Activated naive CD8-positive, alpha-beta T cell treated with anti-CD3 and anti-CD28 coated beads, Interleukin-2, amount 50 U/mL, for 24 hours (primary cell): ENCODE results near the gene HYAL4.

ENCODE experiments used
- ATAC-seq: fragments of 150-1000 bp; cut with Tn5 transposase; one replicate; pipeline ENCODE4 v1.10.0; 2021
- DNase-seq: peaks from one replicate; pipeline ENCODE4 v3.0.0; 2021
- H3K27ac Mint-ChIP-seq: one replicate; pipeline ENCODE4 v1.8.0; 2021; ENCODE audit warnings: mild to moderate bottlenecking, mixed read lengths
- H3K27me3 Mint-ChIP-seq: one replicate; pipeline ENCODE4 v1.8.0; 2021; ENCODE audit warnings: mixed read lengths
- H3K36me3 Mint-ChIP-seq: one replicate; pipeline ENCODE4 v1.8.0; 2021; ENCODE audit warnings: low read depth, mixed read lengths
- H3K4me1 Mint-ChIP-seq: one replicate; pipeline ENCODE4 v1.8.0; 2021; ENCODE audit warnings: mixed read lengths
- H3K4me3 Mint-ChIP-seq: one replicate; pipeline ENCODE4 v1.8.0; 2021; ENCODE audit warnings: mild to moderate bottlenecking, moderate library complexity, mixed read lengths
- H3K9me3 Mint-ChIP-seq: one replicate; pipeline ENCODE4 v1.8.0; 2021; ENCODE audit warnings: mixed read lengths

The HYAL4 gene

DNA sequence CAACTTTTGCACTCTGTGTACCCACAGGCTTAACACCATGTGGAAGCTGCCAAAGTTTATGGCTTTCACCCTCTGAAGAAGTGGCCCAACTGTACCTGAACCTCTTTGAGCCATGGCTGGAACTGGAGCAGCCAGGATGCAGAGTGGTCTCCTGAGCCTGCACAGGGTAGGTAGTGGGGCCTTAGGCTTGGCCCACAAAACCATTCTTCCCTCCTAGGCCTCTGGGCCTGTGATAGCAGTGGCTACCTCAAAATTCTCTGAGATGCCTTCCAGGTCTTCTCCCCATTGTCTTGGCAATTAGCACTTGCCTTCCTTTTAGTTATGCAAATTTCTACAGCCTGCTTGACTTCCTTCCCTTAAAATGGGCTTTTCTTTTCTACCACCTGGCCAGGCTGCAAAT, 60.7 kb downstream of the HYAL4 start:
- DNase-seq (no peak), ATAC-seq (no peak)
- Mint-ChIP-seq H3K4me3 (no peak overlapping the region), H3K4me1 (no peaks in the 10 kb centered on the region), H3K36me3 (no peaks in the 10 kb centered on the region), H3K27ac (no peak overlapping the region), H3K9me3 (no peaks in the 10 kb centered on the region), H3K27me3 (no peaks in the 10 kb centered on the region)

DNA sequence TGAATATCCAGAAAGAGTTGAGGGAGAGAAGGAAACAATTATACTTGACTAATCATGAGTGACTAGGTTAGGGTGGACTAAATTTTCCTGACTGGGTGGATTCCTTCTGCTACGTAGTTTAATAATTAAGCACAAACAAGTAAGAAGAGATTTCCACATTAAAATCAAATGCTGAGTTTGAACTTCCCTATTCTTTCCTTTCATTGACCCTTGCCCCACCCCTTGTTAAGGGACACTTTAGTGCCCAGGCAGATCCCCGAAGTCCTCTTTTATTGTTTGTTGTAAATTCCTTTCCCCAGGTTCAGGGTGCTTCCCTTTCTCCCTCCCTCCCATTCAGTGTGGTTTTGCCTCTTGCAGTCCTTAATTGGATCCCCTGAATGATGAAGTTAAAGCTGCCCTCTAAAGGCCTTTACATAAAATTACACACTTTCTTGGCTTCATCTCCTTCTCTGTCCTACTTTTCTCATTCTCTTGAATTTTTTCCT, 71.3 kb downstream of the HYAL4 start:
- Mint-ChIP-seq H3K36me3 (no peaks in the 10 kb centered on the region), H3K4me1 (no peaks in the 10 kb centered on the region), H3K4me3 (no peak overlapping the region), H3K9me3 (no peaks in the 10 kb centered on the region), H3K27ac (no peak overlapping the region), H3K27me3 (peaks cover 5% of the 10 kb centered on the region)
- ATAC-seq (no peak), DNase-seq (no peak)

DNA sequence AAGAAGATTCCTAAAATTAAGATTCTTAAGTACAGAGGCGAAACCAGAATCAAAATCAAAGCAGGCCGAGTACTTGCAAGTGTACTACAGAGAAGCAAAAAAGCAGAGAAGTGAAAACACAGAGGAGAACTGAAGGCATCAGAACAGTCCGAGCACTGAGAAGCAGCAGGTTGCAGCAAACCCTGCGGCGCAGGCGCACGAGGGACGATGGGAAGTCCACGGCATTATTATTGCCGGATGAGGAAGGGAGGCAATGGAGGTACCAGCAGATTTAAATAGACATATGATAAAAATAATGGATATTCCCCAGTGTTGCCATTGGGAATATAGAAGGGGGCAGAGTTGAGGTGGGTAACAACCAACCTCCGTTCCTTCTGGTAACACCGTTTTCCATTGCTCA, 72.9 kb downstream of the HYAL4 start:
- no peaks in the 10 kb centered on the region for H3K4me1 Mint-ChIP-seq
- no peaks in the 10 kb centered on the region for H3K9me3 Mint-ChIP-seq
- H3K27me3 Mint-ChIP-seq = peaks cover 5% of the 10 kb centered on the region
- ATAC-seq = no peak
- H3K4me3 Mint-ChIP-seq = no peak overlapping the region
- H3K27ac Mint-ChIP-seq = no peak overlapping the region
- no peak for DNase-seq
- no peaks in the 10 kb centered on the region for H3K36me3 Mint-ChIP-seq

DNA sequence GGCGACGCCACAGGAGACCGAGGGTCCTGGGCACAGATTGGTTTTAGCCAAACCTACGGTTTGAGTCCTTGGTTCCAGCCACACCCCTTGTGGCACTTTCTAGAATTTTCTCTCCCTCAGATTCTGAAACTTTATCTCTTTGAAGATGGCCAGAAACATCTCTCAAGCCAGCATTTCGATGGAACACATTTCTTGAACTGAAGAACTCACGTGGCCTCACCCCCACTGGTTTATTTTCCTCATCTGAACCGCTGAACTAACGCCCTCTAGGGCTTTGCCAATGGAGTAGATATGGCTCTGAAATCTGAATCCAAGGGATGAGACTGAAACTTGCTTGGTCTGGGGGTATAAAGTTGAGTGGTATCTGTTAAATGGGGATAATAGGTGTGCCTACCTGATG, 73.3 kb downstream of the HYAL4 start:
- DNase-seq (no peak), ATAC-seq (no peak)
- Mint-ChIP-seq H3K4me3 (no peak overlapping the region), H3K27me3 (peaks cover 5% of the 10 kb centered on the region), H3K4me1 (no peaks in the 10 kb centered on the region), H3K36me3 (no peaks in the 10 kb centered on the region), H3K9me3 (no peaks in the 10 kb centered on the region), H3K27ac (no peak overlapping the region)

DNA sequence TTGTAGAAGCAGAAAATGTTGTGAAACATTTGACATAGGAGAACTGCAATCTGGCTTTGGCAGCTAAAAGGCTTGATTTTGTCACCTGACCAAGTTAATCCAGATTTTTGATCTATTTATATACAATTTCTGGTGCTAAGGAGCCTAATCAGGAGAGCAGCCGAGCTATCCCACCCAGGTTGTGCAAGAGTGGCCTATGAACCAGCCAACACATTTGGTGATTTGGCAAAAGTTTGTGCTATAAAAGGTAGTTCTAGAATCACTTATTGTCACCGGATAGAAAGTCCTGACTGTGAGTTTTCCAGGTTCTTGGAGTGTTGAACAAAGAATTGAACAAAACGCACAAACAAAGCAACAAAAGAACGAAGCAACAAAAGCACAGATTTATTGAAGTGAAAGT, 78.6 kb downstream of the HYAL4 start:
- Mint-ChIP-seq H3K4me3 (no peak overlapping the region), H3K27me3 (peaks cover under 1% of the 10 kb centered on the region), H3K27ac (no peak overlapping the region), H3K36me3 (no peaks in the 10 kb centered on the region), H3K4me1 (no peaks in the 10 kb centered on the region), H3K9me3 (no peaks in the 10 kb centered on the region)
- no peak for ATAC-seq
- DNase-seq = no peak

DNA sequence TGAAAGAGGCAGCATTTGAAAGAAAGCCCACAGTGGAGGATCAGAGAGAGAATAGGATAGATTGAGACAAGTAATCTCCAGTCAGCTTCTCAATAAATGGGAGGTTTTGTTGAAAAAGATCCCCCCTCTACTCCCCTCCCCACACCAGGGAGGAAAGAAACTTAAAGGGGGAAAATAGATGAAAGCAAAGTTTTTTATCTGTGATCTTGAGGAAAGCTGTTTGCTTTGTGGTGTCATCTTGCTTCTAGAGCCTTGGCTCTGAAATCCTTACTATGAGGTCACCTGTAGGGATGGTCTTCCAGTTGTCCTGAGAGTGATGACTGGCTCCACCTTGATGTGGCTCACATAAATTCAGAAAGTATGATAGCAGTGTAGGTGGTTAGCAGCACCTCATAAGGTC, 80.0 kb downstream of the HYAL4 start, which contains the start of gene SPAM1:
Gene SPAM1, plus strand, starts transcription at position 301 of the 400 bp plus-strand sequence. CDS start 28,330 bp downstream, outside the sequence.
- Mint-ChIP-seq H3K4me1 (no peaks in the 10 kb centered on the region), H3K36me3 (no peaks in the 10 kb centered on the region), H3K9me3 (no peaks in the 10 kb centered on the region), H3K27ac (no peak within 1 kb of the TSS), H3K27me3 (no peaks in the 10 kb centered on the region), H3K4me3 (no peak within 1 kb of the TSS)
- ATAC-seq (no peak), DNase-seq (no peak)
